ENCODE results near the gene INHBA. TPM values are rescaled to one million over a fixed set of nuclear protein-coding genes. Genes with fewer than 3 reads are reported as not detected.

The INHBA gene
- total and polyA plus RNA-seq, 2 donors (not counting 3 experiments of a cell fraction or from before 2014, with no cell fraction given) = 22.9 to 23.2 TPM

DNA sequence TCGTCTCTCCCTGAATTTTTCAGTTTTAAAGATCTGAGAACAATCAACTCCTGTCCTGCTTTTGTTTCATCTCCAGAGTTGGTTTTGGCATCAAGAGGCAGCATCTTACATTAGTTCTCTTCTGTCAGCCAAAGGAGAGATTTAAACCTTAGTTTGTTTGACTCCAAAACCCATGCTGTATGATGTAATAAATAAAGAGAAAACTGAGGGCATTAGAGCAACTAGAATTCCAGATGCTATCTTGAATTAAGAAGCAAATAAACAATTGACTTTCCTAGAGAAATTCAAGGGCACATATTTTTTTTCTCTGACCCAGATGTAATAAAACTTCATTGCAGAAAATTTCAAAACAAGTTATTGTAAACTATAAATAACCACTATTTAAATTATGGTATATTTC lies 54.4 kb downstream of the INHBA start:
- TF ChIP-seq POLR2A (IDR thresholded peaks at IDR 0.05; ENCODE audit: low read depth, low read length) (no peak), JUN (IDR thresholded peaks at IDR 0.05; ENCODE audit: borderline replicate concordance, insufficient read depth, insufficient read length, low read depth) (no peak), FOS (IDR thresholded peaks at IDR 0.05; ENCODE audit: borderline replicate concordance, insufficient read depth, low read length) (no peak), GATA2 (IDR thresholded peaks at IDR 0.05; ENCODE audit: insufficient read depth, insufficient read length, low read depth, low read length) (no peak), EZH2 (IDR thresholded peaks at IDR 0.05; ENCODE audit: borderline replicate concordance, low read depth, low read length, severe bottlenecking) (no peak), POLR2AphosphoS5 (IDR thresholded peaks at IDR 0.05; ENCODE audit: insufficient read depth, low read depth, low read length) (no peak), MYC (IDR thresholded peaks at IDR 0.05; ENCODE audit: low read depth, low read length) (no peak)
- TF ChIP-seq, protein P1, sequence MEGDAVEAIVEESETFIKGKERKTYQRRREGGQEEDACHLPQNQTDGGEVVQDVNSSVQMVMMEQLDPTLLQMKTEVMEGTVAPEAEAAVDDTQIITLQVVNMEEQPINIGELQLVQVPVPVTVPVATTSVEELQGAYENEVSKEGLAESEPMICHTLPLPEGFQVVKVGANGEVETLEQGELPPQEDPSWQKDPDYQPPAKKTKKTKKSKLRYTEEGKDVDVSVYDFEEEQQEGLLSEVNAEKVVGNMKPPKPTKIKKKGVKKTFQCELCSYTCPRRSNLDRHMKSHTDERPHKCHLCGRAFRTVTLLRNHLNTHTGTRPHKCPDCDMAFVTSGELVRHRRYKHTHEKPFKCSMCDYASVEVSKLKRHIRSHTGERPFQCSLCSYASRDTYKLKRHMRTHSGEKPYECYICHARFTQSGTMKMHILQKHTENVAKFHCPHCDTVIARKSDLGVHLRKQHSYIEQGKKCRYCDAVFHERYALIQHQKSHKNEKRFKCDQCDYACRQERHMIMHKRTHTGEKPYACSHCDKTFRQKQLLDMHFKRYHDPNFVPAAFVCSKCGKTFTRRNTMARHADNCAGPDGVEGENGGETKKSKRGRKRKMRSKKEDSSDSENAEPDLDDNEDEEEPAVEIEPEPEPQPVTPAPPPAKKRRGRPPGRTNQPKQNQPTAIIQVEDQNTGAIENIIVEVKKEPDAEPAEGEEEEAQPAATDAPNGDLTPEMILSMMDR (IDR thresholded peaks at IDR 0.05; ENCODE audit: extremely low read depth in 1 of 2, insufficient read depth in 1 of 2, low read depth in 1 of 2, low read length in 2 of 2) = no peak
- TF ChIP-seq, protein P2, sequence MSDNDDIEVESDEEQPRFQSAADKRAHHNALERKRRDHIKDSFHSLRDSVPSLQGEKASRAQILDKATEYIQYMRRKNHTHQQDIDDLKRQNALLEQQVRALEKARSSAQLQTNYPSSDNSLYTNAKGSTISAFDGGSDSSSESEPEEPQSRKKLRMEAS (IDR thresholded peaks at IDR 0.05; ENCODE audit: insufficient read depth, insufficient read length) = no peak
- no peak overlapping the region for H3K4me3 ChIP-seq (replicated peaks in 1 of 3; ENCODE audit: insufficient read depth in 1 of 3, low read depth in 1 of 3, low read length in 3 of 3)
- H3K9ac ChIP-seq (replicated peaks; ENCODE audit: extremely low read depth, insufficient read depth, low read length) = no peak overlapping the region
- no peaks in the 10 kb centered on the region for H3K36me3 ChIP-seq (ENCODE audit: control insufficient read depth in 2 of 2, extremely low read depth in 1 of 2, insufficient read depth in 2 of 2, low read length in 2 of 2)
- H3K27ac ChIP-seq (ENCODE audit: insufficient read depth, low read depth, low read length) = no peak overlapping the region
- DNase-seq (ENCODE audit: low read depth, low spot score) (no peak), FAIRE-seq (no peak)
- no TSS peak for BruUV-seq (replicated peaks)
- no peaks in the 10 kb centered on the region for H3K4me1 ChIP-seq (ENCODE audit: control insufficient read depth, extremely low read depth, insufficient read depth, low read length)
- ChIA-PET POLR2A (no interaction called here), CTCF (no interaction called here)
- no peak overlapping the region for H2AFZ ChIP-seq (ENCODE audit: low read depth, low read length)
- dilution Hi-C loops (cut with MboI; ENCODE audit: extremely low pct_ligation_motif_present, low sequenced_read_pairs) = no loop called here
- intact Hi-C loops (cut with micrococcal nuclease) = no loop called here
- no peaks in the 10 kb centered on the region for H3K9me1 ChIP-seq (replicated peaks; ENCODE audit: control insufficient read depth, extremely low read depth, insufficient read depth, low read length)
- H3K9me3 ChIP-seq (replicated peaks; ENCODE audit: control insufficient read depth, insufficient read depth, low read length) = no peaks in the 10 kb centered on the region
- no peaks in the 10 kb centered on the region for H3K79me2 ChIP-seq (ENCODE audit: control insufficient read depth, insufficient read depth, low read length)
- no peaks in the 10 kb centered on the region for H3K27me3 ChIP-seq (ENCODE audit: control insufficient read depth in 2 of 2, insufficient read depth in 2 of 2, low read length in 2 of 2)
- no peaks in the 10 kb centered on the region for H4K20me1 ChIP-seq (replicated peaks; ENCODE audit: control insufficient read depth, extremely low read depth, insufficient read depth, low read length)
- no peak overlapping the region for H3K4me2 ChIP-seq (ENCODE audit: insufficient read depth, low read length)
